ENCODE measurements around the gene NEGR1. TPM values are rescaled to one million over a fixed set of nuclear protein-coding genes. Genes with fewer than 3 reads are reported as not detected.

Gene NEGR1
- total and polyA plus RNA-seq, 7 donors: 0.69 to 69.2 (median 42.5) TPM

DNA sequence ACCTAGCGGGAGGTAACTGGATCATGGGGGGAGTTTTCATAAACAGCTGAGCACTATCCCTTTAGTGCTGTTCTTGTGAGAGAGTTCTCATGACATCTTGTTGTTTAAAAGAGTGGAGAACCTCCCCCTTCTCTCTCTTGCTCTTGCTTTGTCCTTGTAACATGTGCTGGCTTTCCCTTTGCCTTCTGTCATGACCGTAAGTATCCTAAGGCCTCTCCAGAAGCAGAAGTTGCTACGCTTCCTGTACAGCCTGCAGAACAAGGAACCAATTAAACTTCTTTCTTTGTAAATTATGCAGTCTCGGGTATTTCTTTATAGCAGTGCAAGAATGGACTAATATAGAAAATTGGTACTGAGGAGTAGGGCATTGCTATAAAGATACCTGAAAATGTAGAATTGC is 515.6 kb downstream of the NEGR1 start:
- no peaks in the 10 kb centered on the region for H3K9me3 ChIP-seq
- WGBS, 2 donors: 89 to 91% methylated on average over 4 of the region's 4 CpGs
- no peak for DNase-seq

DNA sequence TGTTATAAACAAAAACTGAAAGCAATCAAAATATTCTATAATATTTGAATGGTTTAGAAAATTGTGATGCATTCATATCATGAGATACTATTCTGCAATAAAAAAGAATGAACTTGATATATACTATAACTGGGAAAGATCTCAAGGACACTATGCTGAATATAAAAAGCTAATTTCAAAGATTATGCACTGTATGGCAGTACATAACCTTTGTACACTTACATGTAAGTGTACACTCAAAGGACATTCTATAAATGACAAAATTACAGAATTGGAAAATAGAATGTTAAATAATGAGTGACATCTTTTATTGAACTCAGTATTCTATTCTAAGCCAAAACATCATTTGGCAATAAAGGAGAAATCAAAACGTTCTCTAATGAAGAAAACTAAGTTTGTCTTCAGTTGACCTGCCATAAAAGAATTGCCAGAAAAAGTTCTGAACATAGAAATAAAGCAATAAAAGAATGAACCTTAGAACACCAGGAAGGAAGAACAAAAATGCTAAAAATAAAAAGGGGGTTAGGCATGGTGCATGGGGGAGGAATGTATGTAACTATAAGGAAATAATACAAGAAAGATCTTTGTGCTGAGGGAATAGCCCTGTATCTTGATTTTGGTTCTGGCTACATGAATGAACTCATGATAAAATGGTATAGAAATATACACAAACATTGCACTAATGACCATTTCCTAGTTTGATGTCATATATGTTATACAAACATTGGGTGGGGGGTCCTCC is 519.7 kb downstream of the NEGR1 start:
- Histone ChIP-seq H3K27me3 (no peaks in the 10 kb centered on the region), H3K27ac (no peak overlapping the region), H3K4me1 (no peaks in the 10 kb centered on the region), H3K4me3 (no peak overlapping the region), H3K36me3 (no peaks in the 10 kb centered on the region), H3K9me3 (no peaks in the 10 kb centered on the region)
- TF ChIP-seq POLR2AphosphoS5 (IDR thresholded peaks at IDR 0.05) (no peak), EP300 (IDR thresholded peaks at IDR 0.05) (no peak), POLR2A (IDR thresholded peaks at IDR 0.05) (no peak)
- TF ChIP-seq, protein P1, sequence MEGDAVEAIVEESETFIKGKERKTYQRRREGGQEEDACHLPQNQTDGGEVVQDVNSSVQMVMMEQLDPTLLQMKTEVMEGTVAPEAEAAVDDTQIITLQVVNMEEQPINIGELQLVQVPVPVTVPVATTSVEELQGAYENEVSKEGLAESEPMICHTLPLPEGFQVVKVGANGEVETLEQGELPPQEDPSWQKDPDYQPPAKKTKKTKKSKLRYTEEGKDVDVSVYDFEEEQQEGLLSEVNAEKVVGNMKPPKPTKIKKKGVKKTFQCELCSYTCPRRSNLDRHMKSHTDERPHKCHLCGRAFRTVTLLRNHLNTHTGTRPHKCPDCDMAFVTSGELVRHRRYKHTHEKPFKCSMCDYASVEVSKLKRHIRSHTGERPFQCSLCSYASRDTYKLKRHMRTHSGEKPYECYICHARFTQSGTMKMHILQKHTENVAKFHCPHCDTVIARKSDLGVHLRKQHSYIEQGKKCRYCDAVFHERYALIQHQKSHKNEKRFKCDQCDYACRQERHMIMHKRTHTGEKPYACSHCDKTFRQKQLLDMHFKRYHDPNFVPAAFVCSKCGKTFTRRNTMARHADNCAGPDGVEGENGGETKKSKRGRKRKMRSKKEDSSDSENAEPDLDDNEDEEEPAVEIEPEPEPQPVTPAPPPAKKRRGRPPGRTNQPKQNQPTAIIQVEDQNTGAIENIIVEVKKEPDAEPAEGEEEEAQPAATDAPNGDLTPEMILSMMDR (IDR thresholded peaks at IDR 0.05): no peak
- WGBS, 2 donors: 9 to 39% methylated on average over 1 of the region's 1 CpG
- no peak for DNase-seq
- intact Hi-C loops (cut with DNase I): no loop called here

More for the DNA sequence above, 515.6 kb downstream of the NEGR1 start:
- no peak overlapping the region for H3K27ac ChIP-seq
- intact Hi-C loops (cut with DNase I): no loop called here
- no peak overlapping the region for H3K4me3 ChIP-seq
- H3K27me3 ChIP-seq: no peaks in the 10 kb centered on the region
- H3K4me1 ChIP-seq: no peaks in the 10 kb centered on the region
- no peaks in the 10 kb centered on the region for H3K36me3 ChIP-seq
- no peak for TF ChIP-seq POLR2AphosphoS5 (IDR thresholded peaks at IDR 0.05)
- no peak for TF ChIP-seq EP300 (IDR thresholded peaks at IDR 0.05)
- no peak for TF ChIP-seq POLR2A (IDR thresholded peaks at IDR 0.05)
- TF ChIP-seq, protein P1 (IDR thresholded peaks at IDR 0.05): no peak

DNA sequence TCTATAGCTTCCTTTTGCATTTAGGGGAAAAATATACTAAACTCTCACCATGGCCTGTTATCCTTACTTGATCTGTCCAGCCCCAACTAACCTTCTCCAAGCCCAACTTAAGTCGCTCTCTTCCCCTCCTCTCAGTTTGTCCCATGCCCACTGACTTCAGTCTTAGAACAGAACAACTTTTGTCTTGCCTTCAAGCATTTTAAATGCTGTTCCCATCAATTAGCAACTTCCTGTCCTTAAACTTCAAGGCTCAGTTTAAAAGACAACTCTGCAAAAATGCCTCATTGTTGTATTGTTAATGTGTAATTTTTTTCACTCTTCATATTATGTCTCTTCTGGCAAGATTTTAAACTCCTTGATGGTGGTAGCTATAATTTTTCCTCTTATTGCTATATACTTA is 526.9 kb downstream of the NEGR1 start:
- no peak for DNase-seq
- Histone ChIP-seq H3K4me3 (no peak overlapping the region), H3K9me3 (no peaks in the 10 kb centered on the region), H3K4me1 (no peaks in the 10 kb centered on the region), H3K27me3 (no peaks in the 10 kb centered on the region), H3K36me3 (no peaks in the 10 kb centered on the region), H3K27ac (no peak overlapping the region)
- 87 to 100% methylated on average over 1 of the region's 1 CpG for WGBS, 2 donors
- intact Hi-C loops (cut with DNase I): no loop called here
- TF ChIP-seq POLR2AphosphoS5 (IDR thresholded peaks at IDR 0.05) (no peak), POLR2A (IDR thresholded peaks at IDR 0.05) (no peak), EP300 (IDR thresholded peaks at IDR 0.05) (no peak)
- TF ChIP-seq, protein P1 (IDR thresholded peaks at IDR 0.05): no peak

DNA sequence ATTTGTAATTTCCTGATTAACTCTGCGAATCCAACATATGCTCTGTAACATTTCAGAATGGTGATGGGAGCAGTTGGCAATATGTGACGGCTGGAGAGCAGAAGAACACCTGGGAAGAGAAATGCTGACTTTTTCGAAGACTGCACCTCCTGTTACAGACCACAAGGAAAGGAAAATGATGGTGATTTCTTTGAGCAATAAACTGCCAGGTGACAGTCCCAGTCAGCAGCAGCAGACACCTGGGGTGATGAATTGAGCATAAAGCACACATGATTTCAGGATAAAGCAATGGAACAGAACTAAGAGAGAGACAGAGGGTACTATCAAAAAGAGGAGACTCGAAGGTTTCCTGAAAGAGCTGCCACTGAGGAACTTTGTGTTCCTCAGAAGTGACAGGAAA is 528.6 kb downstream of the NEGR1 start:
- no peak for TF ChIP-seq POLR2A (IDR thresholded peaks at IDR 0.05)
- TF ChIP-seq, protein P1 (IDR thresholded peaks at IDR 0.05): no peak
- no peak for TF ChIP-seq POLR2AphosphoS5 (IDR thresholded peaks at IDR 0.05)
- TF ChIP-seq EP300 (IDR thresholded peaks at IDR 0.05): no peak
- no peak for DNase-seq
- Histone ChIP-seq H3K36me3 (no peaks in the 10 kb centered on the region), H3K9me3 (no peaks in the 10 kb centered on the region), H3K27ac (no peak overlapping the region), H3K4me3 (no peak overlapping the region), H3K4me1 (no peaks in the 10 kb centered on the region), H3K27me3 (no peaks in the 10 kb centered on the region)
- 33 to 58% methylated on average over 4 of the region's 4 CpGs for WGBS, 2 donors
- intact Hi-C loops (cut with DNase I): no loop called here

DNA sequence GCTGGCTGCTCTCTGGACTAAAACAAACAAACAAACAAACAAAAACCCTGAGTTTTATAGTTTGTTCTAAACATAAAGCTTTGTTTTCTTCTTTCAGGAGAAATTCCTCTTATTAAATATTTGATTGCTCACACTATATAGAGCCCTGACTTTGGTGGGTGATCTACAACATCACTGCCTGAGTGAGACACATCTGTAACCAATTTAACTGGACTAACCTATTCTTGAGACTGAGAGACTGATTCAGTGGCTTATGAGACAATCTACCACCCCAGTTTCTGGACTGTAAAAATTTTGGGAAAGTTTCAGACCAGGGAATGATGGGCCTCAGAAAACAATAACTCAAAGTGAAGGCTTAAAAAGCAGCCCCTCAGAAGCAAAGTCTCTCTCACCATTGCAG is 537.0 kb downstream of the NEGR1 start:
- intact Hi-C loops (cut with DNase I): no loop called here
- no peaks in the 10 kb centered on the region for H3K4me1 ChIP-seq

More for the DNA sequence above, 537.0 kb downstream of the NEGR1 start:
- Histone ChIP-seq H3K27ac (no peak overlapping the region), H3K27me3 (no peaks in the 10 kb centered on the region), H3K4me3 (no peak overlapping the region), H3K36me3 (no peaks in the 10 kb centered on the region), H3K9me3 (no peaks in the 10 kb centered on the region)
- TF ChIP-seq EP300 (IDR thresholded peaks at IDR 0.05): no peak
- TF ChIP-seq POLR2AphosphoS5 (IDR thresholded peaks at IDR 0.05): no peak
- TF ChIP-seq, protein P1 (IDR thresholded peaks at IDR 0.05): no peak
- TF ChIP-seq POLR2A (IDR thresholded peaks at IDR 0.05): no peak
- no peak for DNase-seq
